Upper lobe of left lung (tissue), 6 donors: Measurements from ENCODE around the gene PDE4D. TPM values are rescaled to one million over a fixed set of nuclear protein-coding genes. Genes with fewer than 3 reads are reported as not detected.

Experiments
- ATAC-seq, 2 donors: fragments of 200-7000 bp; cut with Tn5 transposase; one replicate each; pipeline ENCODE4 v1.9.1; 2022; ENCODE audit warnings: mild to moderate bottlenecking in 2 of 2, moderate library complexity in 2 of 2; ENCODE audit not compliant: low FRiP score in 2 of 2
- DNase-seq, 2 donors: peaks; one replicate each; pipeline ENCODE4 v3.0.0-alpha.2; 2019 to 2020
- H3K27ac ChIP-seq, 4 donors: fragments of 200-600 bp; sonication (generic); one replicate each; pipeline ENCODE4 v1.5.1; 2016 to 2019
- H3K27me3 ChIP-seq, 4 donors: fragments of 200-600 bp; sonication (generic); one replicate each; pipeline ENCODE4 v1.5.1; 2017 to 2019
- H3K36me3 ChIP-seq, 4 donors: fragments of 200-600 bp; sonication (generic); one replicate each; pipeline ENCODE4 v1.5.1; 2016 to 2019
- H3K4me1 ChIP-seq, 4 donors: fragments of 200-600 bp; sonication (generic); one replicate each; pipeline ENCODE4 v1.5.1; 2018 to 2019
- H3K4me3 ChIP-seq, 4 donors: fragments of 200-600 bp; sonication (generic); one replicate each; pipeline ENCODE4 v1.5.1; 2017 to 2019; ENCODE audit warnings: mild to moderate bottlenecking in 2 of 4, moderate library complexity in 1 of 4
- H3K9me3 ChIP-seq, 4 donors: fragments of 200-600 bp; sonication (generic); one replicate each; pipeline ENCODE4 v1.5.1; 2018 to 2019
- CTCF ChIP-seq, 6 experiments: fragments of 450-650 bp in 4 of 6; fragments of 200-600 bp in 2 of 6; sonication (generic) in 2 of 6; IDR thresholded peaks; one replicate each; pipeline ENCODE4 v1.5.1; 2016 to 2019; ENCODE audit warnings: antibody characterized with exemption in 6 of 6
- EP300 ChIP-seq, 4 donors: sonication (generic); formaldehyde crosslinking; IDR thresholded peaks; one replicate each; pipeline ENCODE4 v1.5.1; 2017; ENCODE audit warnings: antibody characterized with exemption in 4 of 4, control low read depth in 2 of 4
- POLR2A ChIP-seq, 4 donors: fragments of 450-650 bp; IDR thresholded peaks; one replicate each; pipeline ENCODE4 v1.5.1; 2016 to 2017; ENCODE audit warnings: antibody characterized with exemption in 4 of 4, mild to moderate bottlenecking in 2 of 4
- POLR2AphosphoS5 ChIP-seq, 2 donors: sonication (generic); formaldehyde crosslinking; IDR thresholded peaks; one replicate each; pipeline ENCODE4 v1.5.1; 2017; ENCODE audit warnings: antibody characterized with exemption in 2 of 2
- WGBS, 2 donors: methylation state at CpG; one replicate each; pipeline ENCODE4 v1.1.5; 2017 to 2018; 5-methylcytosine and 5-hydroxymethylcytosine counted together
- total RNA-seq, 6 donors: library from RNA; depleted of rRNA in 4 of 6; stranded (reverse); fragments of >200 nt in 4 of 6; gene quantifications; one replicate each; pipeline versions ENCODE4 v1.1.0 to v1.2.1, GENCODE V29; 2016 to 2021
- donor health status: DM: no; HTN: no; CAD: no; lungs with moderate emphysema.
- donor health status: DM: no; HTN: yes; CAD: no; lungs with severe emphysema.

Gene PDE4D
- total RNA-seq, 6 donors from 2014 or later, result 50.4 to 188 (median 84.0) TPM

GRCh38 chr5:59569608-59570334, 323.8 kb downstream of the PDE4D start:
- WGBS, 2 donors, result 51% methylated on average over 3 of the region's 3 CpGs
- H3K27me3 ChIP-seq, result no peaks in the 10 kb centered on the region
- ATAC-seq, result no peak
- no peak for TF ChIP-seq POLR2A (IDR thresholded peaks at IDR 0.05)
- no peak for TF ChIP-seq CTCF (IDR thresholded peaks at IDR 0.05)
- no peak for TF ChIP-seq EP300 (IDR thresholded peaks at IDR 0.05)
- no peak for TF ChIP-seq POLR2AphosphoS5 (IDR thresholded peaks at IDR 0.05)
- no peaks in the 10 kb centered on the region for H3K9me3 ChIP-seq
- DNase-seq, result no peak
- no peak overlapping the region for H3K4me3 ChIP-seq
- no peaks in the 10 kb centered on the region for H3K36me3 ChIP-seq
- H3K27ac ChIP-seq, result no peak overlapping the region
- no peaks in the 10 kb centered on the region for H3K4me1 ChIP-seq

GRCh38 chr5:59569158-59569557, 324.4 kb downstream of the PDE4D start:
- H3K4me3 ChIP-seq, result no peak overlapping the region
- ATAC-seq (no peak), DNase-seq (no peak)
- peaks cover 0 to 3% (median 0%) of the 10 kb centered on the region in 4 donors for H3K4me1 ChIP-seq
- 91 to 94% methylated on average over 4 of the region's 4 CpGs for WGBS, 2 donors
- no peaks in the 10 kb centered on the region for H3K36me3 ChIP-seq
- TF ChIP-seq EP300 (IDR thresholded peaks at IDR 0.05), result no peak
- no peak for TF ChIP-seq CTCF (IDR thresholded peaks at IDR 0.05)
- no peak for TF ChIP-seq POLR2A (IDR thresholded peaks at IDR 0.05)
- TF ChIP-seq POLR2AphosphoS5 (IDR thresholded peaks at IDR 0.05), result no peak
- no peak overlapping the region for H3K27ac ChIP-seq
- no peaks in the 10 kb centered on the region for H3K9me3 ChIP-seq
- no peaks in the 10 kb centered on the region for H3K27me3 ChIP-seq

- H3K27me3 ChIP-seq, result no peaks in the 10 kb centered on the region
- no peak for TF ChIP-seq POLR2AphosphoS5 (IDR thresholded peaks at IDR 0.05)
- TF ChIP-seq EP300 (IDR thresholded peaks at IDR 0.05), result no peak
- no peak for TF ChIP-seq POLR2A (IDR thresholded peaks at IDR 0.05)
- TF ChIP-seq CTCF (IDR thresholded peaks at IDR 0.05), result no peak
- no peak overlapping the region for H3K27ac ChIP-seq
- no peak overlapping the region for H3K4me3 ChIP-seq
- no peaks in the 10 kb centered on the region for H3K9me3 ChIP-seq
- 88 to 91% methylated on average over 2 of the region's 2 CpGs for whole genome bisulfite sequencing, 2 donors
- DNase-seq (no peak), ATAC-seq (no peak)
- H3K36me3 ChIP-seq, result no peaks in the 10 kb centered on the region
- peaks cover 0 to 3% (median 2%) of the 10 kb centered on the region in 4 donors for H3K4me1 ChIP-seq
Measured at GRCh38 chr5:59568161-59568560, 325.4 kb downstream of the PDE4D start.

- H3K27me3 ChIP-seq, result no peaks in the 10 kb centered on the region
- TF ChIP-seq CTCF (IDR thresholded peaks at IDR 0.05), result no peak
- no peak for TF ChIP-seq POLR2A (IDR thresholded peaks at IDR 0.05)
- no peak for TF ChIP-seq EP300 (IDR thresholded peaks at IDR 0.05)
- TF ChIP-seq POLR2AphosphoS5 (IDR thresholded peaks at IDR 0.05), result no peak
- WGBS, 2 donors, result 68 to 86% methylated on average over 2 of the region's 2 CpGs
- no peak overlapping the region for H3K27ac ChIP-seq
- no peaks in the 10 kb centered on the region for H3K9me3 ChIP-seq
- no peaks in the 10 kb centered on the region for H3K36me3 ChIP-seq
- ATAC-seq (no peak), DNase-seq (no peak)
- H3K4me3 ChIP-seq, result no peak overlapping the region
- peaks cover 0 to 10% (median 5%) of the 10 kb centered on the region in 4 donors for H3K4me1 ChIP-seq
Measured at GRCh38 chr5:59565551-59565950, 328.0 kb downstream of the PDE4D start.

- no peaks in the 10 kb centered on the region for H3K27me3 ChIP-seq
- no peak overlapping the region for H3K4me3 ChIP-seq
- H3K9me3 ChIP-seq, result no peaks in the 10 kb centered on the region
- TF ChIP-seq CTCF (IDR thresholded peaks at IDR 0.05), result no peak
- no peak for TF ChIP-seq POLR2A (IDR thresholded peaks at IDR 0.05)
- no peak for TF ChIP-seq POLR2AphosphoS5 (IDR thresholded peaks at IDR 0.05)
- no peak for TF ChIP-seq EP300 (IDR thresholded peaks at IDR 0.05)
- peaks cover 0 to 10% (median 5%) of the 10 kb centered on the region in 4 donors for H3K4me1 ChIP-seq
- H3K36me3 ChIP-seq, result no peaks in the 10 kb centered on the region
- 50 to 76% methylated on average over 1 of the region's 1 CpG for WGBS, 2 donors
- DNase-seq, result peak in 1 of 2 donors; percentile 31
- H3K27ac ChIP-seq, result no peak overlapping the region
- no peak for ATAC-seq
Measured at GRCh38 chr5:59564895-59565294, 328.6 kb downstream of the PDE4D start.
